Uterus (tissue), 2 donors: Measurements from ENCODE around the gene CEBPA.

Experiments used
- POLR2A ChIP-seq, 2 donors: fragments of 450-650 bp; IDR thresholded peaks; one replicate each; pipeline ENCODE4 v1.6.1; 2016; ENCODE audit warnings: antibody characterized with exemption in 2 of 2, mild to moderate bottlenecking in 1 of 2, moderate library complexity in 1 of 2
- TF ChIP-seq, protein P1 (sequence below), 4 experiments: fragments of 200-600 bp in 2 of 4; fragments of 450-650 bp in 2 of 4; sonication (generic) in 2 of 4; IDR thresholded peaks; one replicate each; pipeline ENCODE4 v1.5.1; 2016 to 2019; ENCODE audit warnings: antibody characterized with exemption in 4 of 4, mild to moderate bottlenecking in 2 of 4, moderate library complexity in 1 of 4

DNA sequence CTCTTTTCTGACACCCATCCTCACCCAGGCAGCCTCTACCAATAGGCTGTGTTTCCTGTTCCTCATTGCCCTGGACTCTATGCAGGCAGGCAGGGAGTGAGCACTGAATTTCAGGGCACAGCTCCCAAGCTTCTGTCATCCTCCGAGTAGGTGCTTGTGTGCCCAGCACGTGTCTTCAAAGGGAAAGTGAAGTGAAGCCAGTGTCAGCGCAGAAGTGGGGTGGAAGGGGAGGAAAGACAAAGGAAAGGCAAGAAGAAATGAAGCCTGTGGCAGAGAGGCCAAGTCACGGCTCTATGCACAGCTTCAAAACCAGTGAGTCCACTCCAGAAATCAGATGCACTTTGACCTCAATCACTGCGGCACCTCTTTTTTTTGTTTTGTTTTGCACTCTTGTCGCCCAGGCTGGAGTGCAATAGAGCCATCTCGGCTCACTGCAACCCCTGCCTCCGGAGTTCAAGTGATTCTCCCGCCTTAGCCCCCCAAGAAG lies 16.9 kb downstream of the CEBPA start:
- TF ChIP-seq POLR2A (IDR thresholded peaks at IDR 0.05) = no peak
- TF ChIP-seq, protein P1, sequence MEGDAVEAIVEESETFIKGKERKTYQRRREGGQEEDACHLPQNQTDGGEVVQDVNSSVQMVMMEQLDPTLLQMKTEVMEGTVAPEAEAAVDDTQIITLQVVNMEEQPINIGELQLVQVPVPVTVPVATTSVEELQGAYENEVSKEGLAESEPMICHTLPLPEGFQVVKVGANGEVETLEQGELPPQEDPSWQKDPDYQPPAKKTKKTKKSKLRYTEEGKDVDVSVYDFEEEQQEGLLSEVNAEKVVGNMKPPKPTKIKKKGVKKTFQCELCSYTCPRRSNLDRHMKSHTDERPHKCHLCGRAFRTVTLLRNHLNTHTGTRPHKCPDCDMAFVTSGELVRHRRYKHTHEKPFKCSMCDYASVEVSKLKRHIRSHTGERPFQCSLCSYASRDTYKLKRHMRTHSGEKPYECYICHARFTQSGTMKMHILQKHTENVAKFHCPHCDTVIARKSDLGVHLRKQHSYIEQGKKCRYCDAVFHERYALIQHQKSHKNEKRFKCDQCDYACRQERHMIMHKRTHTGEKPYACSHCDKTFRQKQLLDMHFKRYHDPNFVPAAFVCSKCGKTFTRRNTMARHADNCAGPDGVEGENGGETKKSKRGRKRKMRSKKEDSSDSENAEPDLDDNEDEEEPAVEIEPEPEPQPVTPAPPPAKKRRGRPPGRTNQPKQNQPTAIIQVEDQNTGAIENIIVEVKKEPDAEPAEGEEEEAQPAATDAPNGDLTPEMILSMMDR (IDR thresholded peaks at IDR 0.05) = no peak
